OCI-LY3 (cell line): ENCODE results near the gene PHF10.

ENCODE experiments used
- H2AFZ ChIP-seq: fragments of 200-600, 300-600 bp; shearing (Covaris generic); 2 replicates; pipeline ENCODE4 v1.6.0; 2014; ENCODE audit warnings: antibody characterized with exemption, low read depth, low read length
- H3K27ac ChIP-seq: fragments of 200-600, 300-600 bp; sonication (generic); 2 replicates; pipeline ENCODE4 v1.5.1; 2014; ENCODE audit warnings: mild to moderate bottlenecking, low read length, moderate library complexity, mixed read lengths
- H3K27me3 ChIP-seq: fragments of 200-600, 300-600 bp; sonication (generic); 2 replicates; pipeline ENCODE4 v1.6.1; 2014; ENCODE audit warnings: low read depth, low read length, mixed read lengths
- H3K36me3 ChIP-seq: fragments of 200-600, 300-600 bp; sonication (generic); replicated peaks from 2 replicates; pipeline ENCODE3; 2014; ENCODE audit warnings: low read depth, low read length, mixed read lengths
- H3K4me1 ChIP-seq: fragments of 300-600, 200-600 bp; sonication (generic); 2 replicates; pipeline ENCODE4 v1.6.1; 2014; ENCODE audit warnings: low read length, mixed read lengths
- H3K4me2 ChIP-seq: fragments of 200-600, 300-600 bp; sonication (generic); 2 replicates; pipeline ENCODE4 v1.6.1; 2014; ENCODE audit warnings: low read length, mixed read lengths
- H3K4me3 ChIP-seq: fragments of 300-600, 200-600 bp; sonication (generic); 2 replicates; pipeline ENCODE4 v1.5.1; 2014; ENCODE audit warnings: antibody characterized with exemption, mild to moderate bottlenecking, low read length, moderate library complexity
- H3K79me2 ChIP-seq: fragments of 300-600, 200-600 bp; shearing (Covaris generic); 2 replicates; pipeline ENCODE4 v1.6.1; 2014; ENCODE audit warnings: mild to moderate bottlenecking, low read length, mixed read lengths
- H3K9ac ChIP-seq: fragments of 300-600, 200-600 bp; shearing (Covaris generic); 2 replicates; pipeline ENCODE4 v1.6.0; 2014; ENCODE audit warnings: mild to moderate bottlenecking, low read length, moderate library complexity
- H3K9me3 ChIP-seq: fragments of 200-600, 300-600 bp; shearing (Covaris generic); 2 replicates; pipeline ENCODE4 v1.6.1; 2014; ENCODE audit warnings: low read length, mixed read lengths; ENCODE audit not compliant: insufficient read depth
- H4K20me1 ChIP-seq: fragments of 200-600, 300-600 bp; sonication (generic); 2 replicates; pipeline ENCODE4 v1.6.1; 2016; ENCODE audit warnings: low read length, mixed read lengths; ENCODE audit not compliant: insufficient read depth
- EZH2phosphoT487 ChIP-seq: fragments of 200-600 bp; shearing (Covaris generic); IDR thresholded peaks from 2 replicates; pipeline ENCODE4 v1.6.1; 2018; ENCODE audit warnings: antibody characterized with exemption, mixed run types, low read depth
- TF ChIP-seq, protein P1 (sequence below): fragments of 200-600, 300-600 bp; sonication (generic); IDR thresholded peaks from 2 replicates; pipeline ENCODE4 v1.5.1; 2014; ENCODE audit warnings: antibody characterized with exemption, low read length, low read depth

The PHF10 gene

DNA sequence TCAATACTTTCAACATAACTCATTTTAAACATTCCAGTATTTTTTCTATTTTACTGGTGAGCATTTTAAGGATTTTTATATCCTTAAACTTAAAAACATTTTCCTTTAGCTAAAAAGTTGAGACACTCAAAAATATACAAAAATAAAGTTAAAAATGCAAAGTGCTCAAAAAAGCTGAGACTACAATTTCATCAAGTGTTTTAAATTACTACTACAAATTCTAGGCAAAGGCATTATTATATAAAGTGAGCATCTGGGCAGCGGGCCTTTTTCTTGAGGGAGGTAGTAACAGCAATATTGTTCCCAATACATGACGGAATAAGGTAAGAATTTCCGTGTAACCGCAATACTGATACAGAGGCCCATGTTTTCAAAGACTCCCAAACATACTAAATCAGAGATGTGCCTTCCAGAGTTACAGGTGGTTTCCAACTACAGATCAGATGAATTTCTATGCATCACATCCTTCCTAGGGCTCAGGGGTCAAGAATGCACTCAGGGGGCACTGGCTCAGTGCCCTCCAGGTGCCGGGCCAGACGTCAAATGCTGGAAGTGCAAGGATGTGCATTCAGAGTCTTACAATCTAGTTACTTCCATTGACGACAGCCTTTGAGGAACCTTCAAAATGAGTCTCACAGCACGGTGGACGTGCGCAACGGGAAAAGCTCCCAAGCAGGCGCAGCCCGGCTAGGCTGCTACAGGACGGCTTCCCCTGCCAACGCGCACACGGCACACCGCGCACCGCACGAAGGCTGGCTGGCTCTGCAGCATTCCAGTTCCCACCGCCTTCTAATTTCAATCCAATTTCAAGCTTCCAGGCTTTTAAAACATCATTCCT lies 1.7 kb downstream of the PHF10 start:
- peak overlapping the region; percentile 92 for H3K4me2 ChIP-seq
- peaks cover 14% of the 10 kb centered on the region; the same call in 1 of the 2 replicates for H3K4me1 ChIP-seq
- peak overlapping the region; percentile 69 for H3K27ac ChIP-seq
- H3K27me3 ChIP-seq: no peaks in the 10 kb centered on the region
- H4K20me1 ChIP-seq: peaks cover 16% of the 10 kb centered on the region
- no peak overlapping the region for H2AFZ ChIP-seq
- H3K79me2 ChIP-seq: peaks cover 52% of the 10 kb centered on the region
- H3K9me3 ChIP-seq: no peaks in the 10 kb centered on the region
- peak overlapping the region; percentile 99 for H3K4me3 ChIP-seq
- TF ChIP-seq EZH2phosphoT487: no peak
- TF ChIP-seq, protein P1, sequence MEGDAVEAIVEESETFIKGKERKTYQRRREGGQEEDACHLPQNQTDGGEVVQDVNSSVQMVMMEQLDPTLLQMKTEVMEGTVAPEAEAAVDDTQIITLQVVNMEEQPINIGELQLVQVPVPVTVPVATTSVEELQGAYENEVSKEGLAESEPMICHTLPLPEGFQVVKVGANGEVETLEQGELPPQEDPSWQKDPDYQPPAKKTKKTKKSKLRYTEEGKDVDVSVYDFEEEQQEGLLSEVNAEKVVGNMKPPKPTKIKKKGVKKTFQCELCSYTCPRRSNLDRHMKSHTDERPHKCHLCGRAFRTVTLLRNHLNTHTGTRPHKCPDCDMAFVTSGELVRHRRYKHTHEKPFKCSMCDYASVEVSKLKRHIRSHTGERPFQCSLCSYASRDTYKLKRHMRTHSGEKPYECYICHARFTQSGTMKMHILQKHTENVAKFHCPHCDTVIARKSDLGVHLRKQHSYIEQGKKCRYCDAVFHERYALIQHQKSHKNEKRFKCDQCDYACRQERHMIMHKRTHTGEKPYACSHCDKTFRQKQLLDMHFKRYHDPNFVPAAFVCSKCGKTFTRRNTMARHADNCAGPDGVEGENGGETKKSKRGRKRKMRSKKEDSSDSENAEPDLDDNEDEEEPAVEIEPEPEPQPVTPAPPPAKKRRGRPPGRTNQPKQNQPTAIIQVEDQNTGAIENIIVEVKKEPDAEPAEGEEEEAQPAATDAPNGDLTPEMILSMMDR: no peak
- H3K9ac ChIP-seq: peak overlapping the region; percentile 87
- H3K36me3 ChIP-seq: no peaks in the 10 kb centered on the region

GRCh38 chr6:169720207-169720855 lies 4.0 kb downstream of the PHF10 start:
- Histone ChIP-seq H3K9ac (no peak overlapping the region), H3K4me1 (peaks cover 11% of the 10 kb centered on the region; the same call in 1 of the 2 replicates), H3K27me3 (no peaks in the 10 kb centered on the region), H3K9me3 (no peaks in the 10 kb centered on the region), H3K4me2 (no peak overlapping the region), H3K27ac (no peak overlapping the region), H4K20me1 (peaks cover 16% of the 10 kb centered on the region), H3K79me2 (peaks cover 52% of the 10 kb centered on the region), H3K36me3 (no peaks in the 10 kb centered on the region), H2AFZ (no peak overlapping the region), H3K4me3 (no peak overlapping the region)
- TF ChIP-seq, protein P1: no peak
- TF ChIP-seq EZH2phosphoT487: no peak

DNA sequence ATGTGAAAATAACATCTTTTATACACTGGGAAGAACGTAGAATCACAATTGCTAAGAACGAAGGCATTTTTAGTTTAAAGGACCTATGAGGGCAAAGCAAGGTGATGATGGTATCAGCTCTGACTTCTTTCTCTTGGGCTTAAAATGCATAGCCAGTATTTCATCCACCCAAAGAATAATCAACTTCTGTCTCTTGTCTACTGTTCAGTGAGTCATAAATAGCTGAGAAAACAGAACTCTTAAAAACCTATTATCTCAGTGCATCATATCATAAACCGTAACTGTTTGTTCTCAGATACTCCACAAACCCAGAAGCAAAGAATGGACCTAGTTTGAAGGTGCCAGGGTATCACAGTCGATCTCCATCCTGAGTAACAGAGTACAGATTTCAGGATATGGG lies 5.2 kb downstream of the PHF10 start:
- no peak overlapping the region for H3K4me3 ChIP-seq
- no peak overlapping the region for H3K4me2 ChIP-seq
- peaks cover 52% of the 10 kb centered on the region for H3K79me2 ChIP-seq
- no peaks in the 10 kb centered on the region for H3K36me3 ChIP-seq
- H4K20me1 ChIP-seq: peaks cover 16% of the 10 kb centered on the region
- no peak overlapping the region for H3K9ac ChIP-seq
- H3K27me3 ChIP-seq: no peaks in the 10 kb centered on the region
- no peak overlapping the region for H3K27ac ChIP-seq
- no peak overlapping the region for H2AFZ ChIP-seq
- H3K9me3 ChIP-seq: no peaks in the 10 kb centered on the region
- TF ChIP-seq EZH2phosphoT487: no peak
- TF ChIP-seq, protein P1: no peak
- peaks cover 9% of the 10 kb centered on the region; the same call in 1 of the 2 replicates for H3K4me1 ChIP-seq

DNA sequence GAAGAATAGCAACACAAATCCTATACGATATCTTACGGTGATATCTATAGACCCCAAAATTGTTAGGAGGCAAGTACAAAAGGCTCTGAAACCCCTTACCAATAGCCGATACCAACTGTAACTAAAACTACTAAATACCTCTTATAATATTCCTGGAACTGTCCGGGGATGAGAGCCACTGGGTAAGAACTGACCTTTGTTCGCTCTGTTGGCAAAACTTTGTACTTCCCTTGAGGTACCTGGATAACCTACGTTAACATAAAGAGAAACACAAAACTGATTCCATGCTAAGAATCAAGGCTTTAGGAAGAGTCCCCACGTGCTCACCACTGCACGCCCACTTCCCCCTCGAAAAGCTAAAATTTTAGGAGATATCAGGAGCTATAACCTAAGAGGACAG lies 9.7 kb downstream of the PHF10 start:
- no peak overlapping the region for H3K27ac ChIP-seq
- no peak for TF ChIP-seq EZH2phosphoT487
- TF ChIP-seq, protein P1: no peak
- no peak overlapping the region for H2AFZ ChIP-seq
- no peak overlapping the region for H3K9ac ChIP-seq
- H3K36me3 ChIP-seq: peaks cover 5% of the 10 kb centered on the region
- H3K79me2 ChIP-seq: peaks cover 13% of the 10 kb centered on the region
- H3K27me3 ChIP-seq: no peaks in the 10 kb centered on the region
- no peak overlapping the region for H3K4me3 ChIP-seq
- peaks cover 3% of the 10 kb centered on the region for H3K4me1 ChIP-seq
- no peak overlapping the region for H3K4me2 ChIP-seq
- H3K9me3 ChIP-seq: no peaks in the 10 kb centered on the region
- no peaks in the 10 kb centered on the region for H4K20me1 ChIP-seq
